IPS-18c (cell line): ENCODE results near the gene SMAD5.
A peak's percentile ranks its signal among the peaks of the same experiment; 100 is the strongest.

Experiments
- H3K4me3 ChIP-seq: 2 replicates; pipeline ENCODE4 v1.7.0; 2013; ENCODE audit warnings: low read depth, mild to moderate bottlenecking, low read length, moderate library complexity; ENCODE audit not compliant: insufficient read depth
- H3K9me3 ChIP-seq: one replicate; pipeline ENCODE4 v1.6.1; 2013; ENCODE audit warnings: mild to moderate bottlenecking, low read length, moderate library complexity; ENCODE audit not compliant: control insufficient read depth, insufficient read depth

Gene SMAD5

DNA sequence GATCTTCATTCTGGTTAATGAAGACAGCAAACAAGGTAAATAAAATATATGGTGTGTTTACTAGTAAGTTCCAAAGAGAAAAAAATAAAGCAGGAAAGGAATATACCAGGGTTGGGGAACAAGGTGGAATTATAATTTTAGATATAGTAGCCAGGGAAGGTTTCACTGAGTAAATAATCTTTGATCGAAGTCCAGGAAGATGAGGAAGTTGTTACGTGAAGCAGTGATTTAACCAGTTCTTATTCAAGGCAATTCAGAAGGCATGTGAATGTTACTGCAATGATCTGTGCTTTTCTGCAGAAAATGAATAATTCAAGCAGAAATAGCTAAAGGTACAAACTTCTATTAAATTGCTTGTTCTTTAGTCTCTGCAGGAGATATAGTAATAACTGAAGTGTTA lies 54.2 kb downstream of the SMAD5 start:
- H3K4me3 ChIP-seq, result no peak overlapping the region

DNA sequence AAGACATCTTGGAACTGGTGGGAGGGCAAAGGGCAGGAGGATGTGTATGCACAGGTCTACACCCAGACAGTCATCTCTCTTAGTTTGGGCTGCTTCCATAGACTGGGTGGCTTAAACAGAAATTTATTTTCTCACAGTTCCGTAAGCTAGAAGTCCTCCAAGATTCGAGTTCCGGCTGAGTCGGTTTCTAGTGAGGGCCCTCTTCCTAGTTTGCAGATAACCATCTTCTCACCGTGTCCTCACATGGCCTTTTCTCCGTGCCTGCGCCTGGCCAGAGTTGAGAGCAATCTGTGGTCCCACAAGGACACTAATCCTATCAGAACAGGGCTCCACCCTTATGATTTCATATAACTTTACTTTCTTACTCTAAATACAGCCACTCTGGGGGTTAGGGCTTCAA lies 56.2 kb downstream of the SMAD5 start:
- Histone ChIP-seq H3K9me3 (no peaks in the 10 kb centered on the region), H3K4me3 (no peak overlapping the region)

More for the DNA sequence above, 54.2 kb downstream of the SMAD5 start:
- no peaks in the 10 kb centered on the region for H3K9me3 ChIP-seq

- no peak overlapping the region for H3K4me3 ChIP-seq
- H3K9me3 ChIP-seq, result no peaks in the 10 kb centered on the region
Measured at GRCh38 chr5:136190091-136190720, 57.6 kb downstream of the SMAD5 start.

GRCh38 chr5:136190904-136191303 lies 58.3 kb downstream of the SMAD5 start:
- no peaks in the 10 kb centered on the region for H3K9me3 ChIP-seq
- H3K4me3 ChIP-seq, result no peak overlapping the region

- Histone ChIP-seq H3K9me3 (no peaks in the 10 kb centered on the region), H3K4me3 (peak overlapping the region; percentile 61)
Measured at GRCh38 chr5:136191304-136192014, 58.8 kb downstream of the SMAD5 start.

- H3K4me3 ChIP-seq, result peak overlapping the region; percentile 61
- no peaks in the 10 kb centered on the region for H3K9me3 ChIP-seq
Measured at GRCh38 chr5:136192015-136192525, 59.4 kb downstream of the SMAD5 start.

DNA sequence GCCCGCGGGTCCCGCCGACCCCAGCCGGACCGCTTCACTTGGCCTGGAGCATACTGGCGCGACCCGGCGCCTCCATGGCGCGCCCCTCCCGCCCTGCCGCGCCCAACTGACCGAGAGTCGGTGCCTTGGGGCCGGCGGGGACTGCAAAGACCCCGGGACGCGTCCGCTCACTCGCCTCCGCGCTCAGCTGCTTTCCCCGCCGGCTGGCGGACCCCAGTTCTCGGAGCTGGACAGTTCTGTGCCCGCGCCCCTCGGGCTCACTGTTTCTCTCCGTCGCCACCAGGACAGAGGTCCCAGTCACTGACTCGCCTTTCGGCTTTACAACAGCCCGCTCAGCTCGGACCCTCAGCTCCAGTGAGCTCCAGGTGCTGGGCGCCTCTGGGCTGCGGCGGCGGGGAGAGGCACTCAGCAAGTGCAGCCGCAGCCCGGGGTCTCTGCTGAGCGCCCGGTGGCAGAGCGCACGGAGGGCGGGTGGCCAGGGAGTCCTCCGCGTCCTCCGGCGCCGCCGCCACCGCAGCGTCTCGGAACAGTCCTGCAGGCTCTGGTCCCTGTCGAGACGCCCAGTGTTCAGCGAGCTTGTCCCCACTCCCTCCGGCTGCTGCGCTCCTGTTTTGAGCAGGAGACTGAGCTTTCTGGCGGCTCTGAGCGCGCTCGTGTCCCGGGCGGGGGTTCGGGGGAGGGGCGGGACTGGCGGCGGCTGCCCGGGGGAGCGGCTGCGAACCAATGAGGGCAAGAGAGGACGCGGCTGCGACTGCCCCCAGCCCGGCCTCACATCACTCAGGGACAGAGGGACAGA lies 60.1 kb downstream of the SMAD5 start, which contains the start of gene SMIM32:
SMIM32 (minus strand) TSS at position 637 of the 796 bp plus-strand sequence. CDS start 638 bp downstream, outside the sequence.
- Histone ChIP-seq H3K4me3 (peak within 1 kb of the TSS; percentile 61), H3K9me3 (no peaks in the 10 kb centered on the region)

DNA sequence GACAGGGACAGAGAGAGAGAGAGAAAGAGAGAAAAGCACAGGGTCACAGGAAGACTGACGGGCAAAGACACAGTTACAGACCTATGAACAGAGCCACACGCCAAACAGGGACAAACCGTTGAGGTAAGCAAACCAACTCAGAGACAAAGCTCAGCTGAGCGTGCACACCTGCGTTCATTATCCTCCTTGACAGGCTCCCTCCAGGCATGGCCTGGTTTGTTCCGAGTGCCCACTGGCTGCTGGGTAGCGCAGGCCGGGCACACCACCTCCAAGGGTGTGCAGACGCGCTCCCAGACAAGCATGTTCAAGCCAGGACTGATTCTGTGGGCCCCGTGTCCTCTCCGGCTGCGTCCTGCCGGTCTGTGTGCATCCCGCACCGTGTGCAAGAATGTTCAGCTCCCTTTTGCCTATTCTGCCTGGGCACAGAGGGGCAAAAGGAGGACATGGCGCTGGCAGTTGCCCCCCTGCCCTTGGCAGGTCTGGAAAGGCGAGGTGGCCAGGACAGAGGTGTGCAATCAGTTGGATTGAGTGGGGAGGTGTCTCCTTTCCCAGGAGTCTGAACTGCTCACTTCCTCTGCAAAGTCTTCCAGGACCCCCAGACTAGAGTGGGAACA lies 60.8 kb downstream of the SMAD5 start:
- no peaks in the 10 kb centered on the region for H3K9me3 ChIP-seq
- peak overlapping the region; percentile 61; the same call in 1 of the 2 replicates for H3K4me3 ChIP-seq

DNA sequence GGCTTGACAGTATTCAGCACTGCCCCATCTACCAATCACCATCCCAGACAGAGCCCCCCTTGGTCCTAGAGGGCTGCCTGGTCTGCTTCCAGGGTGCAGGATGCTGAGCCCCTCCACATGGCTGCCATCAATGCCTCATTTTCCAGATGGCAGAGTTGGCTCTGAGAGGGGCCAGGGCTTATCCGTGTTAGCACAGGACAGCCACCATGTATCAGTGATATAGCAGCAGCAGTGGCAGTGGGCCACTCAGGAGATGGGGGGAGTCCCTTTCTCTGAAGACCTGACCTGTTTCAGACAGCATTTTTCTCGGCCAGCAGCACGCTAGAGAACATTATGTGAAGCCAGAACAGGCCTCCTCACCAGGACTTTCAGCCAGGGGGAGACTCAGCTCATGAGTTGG lies 61.9 kb downstream of the SMAD5 start:
- no peak overlapping the region for H3K4me3 ChIP-seq
- H3K9me3 ChIP-seq, result no peaks in the 10 kb centered on the region

- H3K4me3 ChIP-seq, result no peak overlapping the region
- no peaks in the 10 kb centered on the region for H3K9me3 ChIP-seq
Measured at GRCh38 chr5:136195971-136196820, 63.6 kb downstream of the SMAD5 start.

- no peak overlapping the region for H3K4me3 ChIP-seq
- H3K9me3 ChIP-seq, result no peaks in the 10 kb centered on the region
Measured at GRCh38 chr5:136197462-136198142, 65.0 kb downstream of the SMAD5 start.

- no peaks in the 10 kb centered on the region for H3K9me3 ChIP-seq
- no peak overlapping the region for H3K4me3 ChIP-seq
Measured at GRCh38 chr5:136198453-136198852, 65.8 kb downstream of the SMAD5 start.

DNA sequence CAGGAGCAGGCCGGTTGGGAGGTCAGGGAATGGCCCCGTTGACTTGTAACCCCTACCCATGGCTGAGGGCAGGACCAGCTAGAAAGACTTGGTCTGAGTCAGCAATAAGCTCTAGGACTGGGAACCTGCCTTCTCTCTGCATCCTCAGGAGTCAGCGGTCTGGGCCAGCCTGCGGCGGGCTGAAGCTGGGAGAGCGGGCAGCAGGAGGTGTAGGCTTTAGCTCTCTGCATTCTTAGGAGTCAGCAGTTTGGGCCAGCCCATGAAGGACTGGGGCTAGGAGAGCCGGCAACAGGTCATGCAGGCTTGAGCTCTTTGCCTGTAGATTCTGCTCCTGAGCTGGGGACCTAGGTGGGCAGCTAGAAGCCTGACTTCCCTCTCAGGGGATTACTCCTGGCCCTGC lies 66.8 kb downstream of the SMAD5 start:
- no peak overlapping the region for H3K4me3 ChIP-seq
- no peaks in the 10 kb centered on the region for H3K9me3 ChIP-seq

DNA sequence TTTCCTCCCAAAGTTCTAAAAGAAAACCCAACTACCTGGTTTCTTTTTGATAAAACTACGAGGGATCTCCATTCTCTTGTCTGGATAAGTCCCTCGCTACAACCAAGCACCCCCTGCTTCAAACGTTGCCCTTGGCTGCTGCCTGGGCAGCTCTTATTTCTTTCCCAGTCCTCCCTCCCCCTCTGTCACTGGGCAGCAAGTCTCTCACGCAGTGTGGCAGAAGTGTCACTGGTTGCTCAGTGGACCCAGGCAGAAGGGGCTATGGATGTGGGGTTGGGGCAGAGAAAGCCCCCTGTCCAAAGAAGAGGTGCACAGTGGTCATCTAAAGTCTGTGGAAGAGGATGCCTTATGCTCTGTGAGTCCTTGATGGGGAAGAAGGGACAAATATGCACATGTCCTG lies 67.5 kb downstream of the SMAD5 start:
- Histone ChIP-seq H3K9me3 (no peaks in the 10 kb centered on the region), H3K4me3 (no peak overlapping the region)

DNA sequence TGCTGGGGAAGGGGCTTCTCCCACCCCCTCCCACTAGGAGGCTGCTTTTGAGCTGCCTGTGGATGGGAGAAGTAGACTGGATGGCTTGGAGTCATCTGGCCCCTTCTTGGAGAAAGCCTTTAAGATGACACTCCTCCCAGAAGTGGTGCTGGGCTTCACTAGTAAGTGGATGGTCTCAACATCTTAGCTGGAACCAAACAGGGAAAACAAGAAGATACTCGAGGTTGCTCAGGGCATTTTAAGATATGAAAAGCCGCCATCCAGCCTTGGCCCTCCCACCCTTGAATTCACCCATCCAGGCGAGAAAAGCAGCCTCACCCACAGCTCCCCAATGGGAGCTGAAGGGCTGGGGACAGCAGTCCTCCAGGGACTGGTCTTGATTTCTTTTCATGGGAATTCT lies 68.1 kb downstream of the SMAD5 start:
- Histone ChIP-seq H3K9me3 (peaks cover 2% of the 10 kb centered on the region), H3K4me3 (no peak overlapping the region)

DNA sequence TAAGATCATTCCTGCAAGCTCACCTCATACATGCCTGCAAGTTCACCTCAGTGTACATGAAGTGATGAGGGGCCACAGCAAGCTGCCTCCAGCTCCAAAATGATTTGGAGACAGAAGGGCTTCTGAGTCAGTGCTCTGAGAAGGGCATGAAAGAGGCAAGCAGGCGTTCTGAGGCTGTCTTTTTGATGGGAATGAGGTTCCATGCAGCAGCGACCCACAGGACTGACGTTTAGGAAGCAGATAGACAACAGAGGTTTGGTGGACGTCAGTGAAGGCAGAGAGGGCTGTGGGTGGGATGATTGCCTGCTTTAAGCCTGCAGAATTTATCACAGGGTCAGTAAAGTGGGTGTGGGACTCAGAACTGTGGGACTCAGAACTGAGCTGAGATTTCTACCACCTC lies 69.2 kb downstream of the SMAD5 start:
- Histone ChIP-seq H3K4me3 (no peak overlapping the region), H3K9me3 (peaks cover 3% of the 10 kb centered on the region)
